WTC11 (cell line): ENCODE results near the gene ACAD9. TPM values are rescaled to one million over a fixed set of nuclear protein-coding genes. Genes with fewer than 3 reads are reported as not detected.

ENCODE experiments used
- ATAC-seq: fragments of 200-7000 bp; cut with Tn5 transposase; 2 replicates; pipeline ENCODE4 v1.10.0; 2021; ENCODE audit warnings: mild to moderate bottlenecking, moderate library complexity
- CTCF ChIA-PET: fragments of 300-600 bp; sonication (Branson Sonifier 250); formaldehyde crosslinking; loops from one replicate; lab custom pipeline; 2021; ENCODE audit warnings: antibody characterized with exemption; lab: Charles Lee
- POLR2A ChIA-PET: fragments of 350-600 bp; sonication (Branson Sonifier 250); formaldehyde crosslinking; loops from one replicate; lab custom pipeline; 2021; ENCODE audit warnings: antibody characterized with exemption; lab: Charles Lee
- DNase-seq: peaks from one replicate; pipeline ENCODE4 v3.0.0; 2021; ENCODE audit warnings: low spot score
- H3K27ac Mint-ChIP-seq: 2 replicates; pipeline ENCODE4 v1.8.0; 2021; ENCODE audit warnings: mixed read lengths
- H3K27me3 Mint-ChIP-seq: 2 replicates; pipeline ENCODE4 v1.8.0; 2021; ENCODE audit warnings: low read depth, mild to moderate bottlenecking, moderate library complexity, mixed read lengths
- H3K36me3 Mint-ChIP-seq: 2 replicates; pipeline ENCODE4 v1.8.0; 2021; ENCODE audit warnings: mixed read lengths
- H3K4me1 Mint-ChIP-seq: 2 replicates; pipeline ENCODE4 v1.8.0; 2022; ENCODE audit warnings: mixed read lengths
- H3K4me3 Mint-ChIP-seq: 2 replicates; pipeline ENCODE4 v1.8.0; 2021; ENCODE audit warnings: mild to moderate bottlenecking, moderate library complexity, mixed read lengths
- H3K9me3 Mint-ChIP-seq: 2 replicates; pipeline ENCODE4 v1.8.0; 2021; ENCODE audit warnings: mixed read lengths
- ATF1 ChIP-seq: sonication (generic); formaldehyde crosslinking; IDR thresholded peaks from 2 replicates; pipeline ENCODE4 v1.8.1; 2023; ENCODE audit warnings: mild to moderate bottlenecking, moderate library complexity, missing genetic modification reagents
- ATF3 ChIP-seq: sonication (generic); formaldehyde crosslinking; conservative IDR thresholded peaks from 2 replicates; pipeline ENCODE4 v1.8.1; 2022; ENCODE audit warnings: mild to moderate bottlenecking, missing genetic modification reagents
- CDX4 ChIP-seq: fragments of 250-450 bp; sonication (Bioruptor Pico); IDR thresholded peaks from 2 replicates; pipeline ENCODE4 v1.9.0; 2021; ENCODE audit warnings: moderate library complexity, mild to moderate bottlenecking, inconsistent platforms, borderline replicate concordance
- ERG ChIP-seq: fragments of 250-450 bp; sonication (Bioruptor Pico); IDR thresholded peaks from 2 replicates; pipeline ENCODE4 v1.8.0; 2021; ENCODE audit warnings: mild to moderate bottlenecking
- ESRRA ChIP-seq: sonication (generic); formaldehyde crosslinking; IDR thresholded peaks from 2 replicates; pipeline ENCODE4 v1.8.1; 2022; ENCODE audit warnings: mild to moderate bottlenecking, missing genetic modification reagents, borderline replicate concordance
- ETV6 ChIP-seq: sonication (generic); formaldehyde crosslinking; IDR thresholded peaks from 2 replicates; pipeline ENCODE4 v1.8.1; 2022; ENCODE audit warnings: mild to moderate bottlenecking, missing genetic modification reagents
- FOXP4 ChIP-seq: sonication (generic); formaldehyde crosslinking; IDR thresholded peaks from 2 replicates; pipeline ENCODE4 v1.8.0; 2022; ENCODE audit warnings: mild to moderate bottlenecking, missing genetic modification reagents
- GTF2I ChIP-seq: fragments of 250-450 bp; sonication (Bioruptor Pico); conservative IDR thresholded peaks from 2 replicates; pipeline ENCODE4 v1.4.0; 2021; ENCODE audit warnings: mild to moderate bottlenecking
- MLX ChIP-seq: sonication (generic); formaldehyde crosslinking; IDR thresholded peaks from 2 replicates; pipeline ENCODE4 v1.8.1; 2023; ENCODE audit warnings: mild to moderate bottlenecking, missing genetic modification reagents, moderate library complexity
- NFATC4 ChIP-seq: fragments of 250-450 bp; sonication (Bioruptor Pico); IDR thresholded peaks from 2 replicates; pipeline ENCODE4 v1.9.0; 2021; ENCODE audit warnings: mild to moderate bottlenecking
- NFE2L1 ChIP-seq: sonication (generic); formaldehyde crosslinking; IDR thresholded peaks from 2 replicates; pipeline ENCODE4 v1.8.1; 2023; ENCODE audit warnings: missing genetic modification reagents
- NR3C1 ChIP-seq: sonication (generic); formaldehyde crosslinking; conservative IDR thresholded peaks from 2 replicates; pipeline ENCODE4 v1.8.1; 2023; ENCODE audit warnings: low read depth, mild to moderate bottlenecking, missing genetic modification reagents
- RORB ChIP-seq: fragments of 250-450 bp; sonication (Bioruptor Pico); IDR thresholded peaks from 2 replicates; pipeline ENCODE4 v1.9.0; 2021; ENCODE audit warnings: mild to moderate bottlenecking
- ZBTB21 ChIP-seq: sonication (generic); formaldehyde crosslinking; IDR thresholded peaks from 2 replicates; pipeline ENCODE4 v1.8.1; 2023; ENCODE audit warnings: mild to moderate bottlenecking, missing genetic modification reagents, borderline replicate concordance
- ZMAT4 ChIP-seq: fragments of 250-450 bp; sonication (Bioruptor Pico); IDR thresholded peaks from 2 replicates; pipeline ENCODE4 v1.9.0; 2021; ENCODE audit warnings: mild to moderate bottlenecking
- ZNF121 ChIP-seq: sonication (generic); formaldehyde crosslinking; IDR thresholded peaks from 2 replicates; pipeline ENCODE4 v1.8.0; 2023; ENCODE audit warnings: missing genetic modification reagents
- ZNF263 ChIP-seq: sonication (generic); formaldehyde crosslinking; IDR thresholded peaks from 2 replicates; pipeline ENCODE4 v1.8.1; 2022; ENCODE audit warnings: low read depth, mild to moderate bottlenecking, moderate library complexity, missing genetic modification reagents
- ZNF317 ChIP-seq: sonication (generic); formaldehyde crosslinking; IDR thresholded peaks from 2 replicates; pipeline ENCODE4 v1.8.1; 2023; ENCODE audit warnings: low read depth, mild to moderate bottlenecking, moderate library complexity, missing genetic modification reagents, borderline replicate concordance
- total RNA-seq: library from RNA; stranded (reverse); gene quantifications from 3 replicates; pipeline ENCODE4 v1.2.3, GENCODE V29; 2021

The ACAD9 gene
- total RNA-seq, 1 experiment from 2014 or later = 31.2 TPM

GRCh38 chr3:128942161-128942952 lies 62.9 kb downstream of the ACAD9 start (continued):
- TF ChIP-seq ERG (CRISPR knock-in tag) (no peak), ZNF263 (no peak), CDX4 (CRISPR knock-in tag) (no peak), ZBTB21 (CRISPR knock-in tag) (no peak), GTF2I (CRISPR knock-in tag) (no peak), NR3C1 (CRISPR knock-in tag) (no peak), NFATC4 (CRISPR knock-in tag) (no peak), ETV6 (CRISPR knock-in tag) (no peak), ESRRA (CRISPR knock-in tag) (no peak)

- ChIA-PET CTCF (no interaction called here), POLR2A (no interaction called here)
- Mint-ChIP-seq H3K9me3 (no peaks in the 10 kb centered on the region), H3K4me1 (no peaks in the 10 kb centered on the region), H3K27ac (no peak overlapping the region), H3K36me3 (no peaks in the 10 kb centered on the region), H3K4me3 (no peak overlapping the region), H3K27me3 (no peaks in the 10 kb centered on the region; the same call in 1 of the 2 replicates)
- ATAC-seq (no peak), DNase-seq (no peak)
- no peak for TF ChIP-seq ZNF121 (CRISPR knock-in tag)
- TF ChIP-seq ATF1 (CRISPR knock-in tag) = no peak
Measured at GRCh38 chr3:128945041-128945877, 65.8 kb downstream of the ACAD9 start.

- H3K27me3 Mint-ChIP-seq = peaks cover 2% of the 10 kb centered on the region
- no peak for DNase-seq
Measured at GRCh38 chr3:128945878-128946175, 66.4 kb downstream of the ACAD9 start.

More at GRCh38 chr3:128945878-128946175, 66.4 kb downstream of the ACAD9 start:
- no peaks in the 10 kb centered on the region for H3K36me3 Mint-ChIP-seq
- H3K4me3 Mint-ChIP-seq = no peak overlapping the region
- CTCF ChIA-PET = no interaction called here
- H3K9me3 Mint-ChIP-seq = no peaks in the 10 kb centered on the region
- H3K27ac Mint-ChIP-seq = no peak overlapping the region
- no peak for ATAC-seq
- POLR2A ChIA-PET = no interaction called here
- no peak for TF ChIP-seq MLX (CRISPR knock-in tag)
- TF ChIP-seq RORB (CRISPR knock-in tag) = no peak
- TF ChIP-seq ZNF317 (CRISPR knock-in tag) = no peak
- TF ChIP-seq FOXP4 = no peak
- no peak for TF ChIP-seq NFE2L1 (CRISPR knock-in tag)
- TF ChIP-seq ZMAT4 (CRISPR knock-in tag) = no peak
- no peak for TF ChIP-seq ATF1 (CRISPR knock-in tag)
- TF ChIP-seq ATF3 (CRISPR knock-in tag) = no peak
- H3K4me1 Mint-ChIP-seq = no peaks in the 10 kb centered on the region
